HG03159 (cell line): ENCODE data around the gene CCDC18.
A peak's percentile ranks its signal among the peaks of the same experiment; 100 is the strongest.
"Not testable (repeated sequence)": the region's sequence is repeated elsewhere in the genome, so short reads cannot be mapped to it uniquely, and the experiment has no call there.

Experiments used
- ATAC-seq: cut with Tn5 transposase; IDR thresholded peaks from one replicate; pipeline ENCODE4 v1.9.1; 2021; ENCODE audit warnings: mild to moderate bottlenecking, moderate library complexity; ENCODE audit not compliant: unreplicated experiment

The CCDC18 gene, protein sequence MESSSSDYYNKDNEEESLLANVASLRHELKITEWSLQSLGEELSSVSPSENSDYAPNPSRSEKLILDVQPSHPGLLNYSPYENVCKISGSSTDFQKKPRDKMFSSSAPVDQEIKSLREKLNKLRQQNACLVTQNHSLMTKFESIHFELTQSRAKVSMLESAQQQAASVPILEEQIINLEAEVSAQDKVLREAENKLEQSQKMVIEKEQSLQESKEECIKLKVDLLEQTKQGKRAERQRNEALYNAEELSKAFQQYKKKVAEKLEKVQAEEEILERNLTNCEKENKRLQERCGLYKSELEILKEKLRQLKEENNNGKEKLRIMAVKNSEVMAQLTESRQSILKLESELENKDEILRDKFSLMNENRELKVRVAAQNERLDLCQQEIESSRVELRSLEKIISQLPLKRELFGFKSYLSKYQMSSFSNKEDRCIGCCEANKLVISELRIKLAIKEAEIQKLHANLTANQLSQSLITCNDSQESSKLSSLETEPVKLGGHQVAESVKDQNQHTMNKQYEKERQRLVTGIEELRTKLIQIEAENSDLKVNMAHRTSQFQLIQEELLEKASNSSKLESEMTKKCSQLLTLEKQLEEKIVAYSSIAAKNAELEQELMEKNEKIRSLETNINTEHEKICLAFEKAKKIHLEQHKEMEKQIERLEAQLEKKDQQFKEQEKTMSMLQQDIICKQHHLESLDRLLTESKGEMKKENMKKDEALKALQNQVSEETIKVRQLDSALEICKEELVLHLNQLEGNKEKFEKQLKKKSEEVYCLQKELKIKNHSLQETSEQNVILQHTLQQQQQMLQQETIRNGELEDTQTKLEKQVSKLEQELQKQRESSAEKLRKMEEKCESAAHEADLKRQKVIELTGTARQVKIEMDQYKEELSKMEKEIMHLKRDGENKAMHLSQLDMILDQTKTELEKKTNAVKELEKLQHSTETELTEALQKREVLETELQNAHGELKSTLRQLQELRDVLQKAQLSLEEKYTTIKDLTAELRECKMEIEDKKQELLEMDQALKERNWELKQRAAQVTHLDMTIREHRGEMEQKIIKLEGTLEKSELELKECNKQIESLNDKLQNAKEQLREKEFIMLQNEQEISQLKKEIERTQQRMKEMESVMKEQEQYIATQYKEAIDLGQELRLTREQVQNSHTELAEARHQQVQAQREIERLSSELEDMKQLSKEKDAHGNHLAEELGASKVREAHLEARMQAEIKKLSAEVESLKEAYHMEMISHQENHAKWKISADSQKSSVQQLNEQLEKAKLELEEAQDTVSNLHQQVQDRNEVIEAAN (N-terminal part only)

DNA sequence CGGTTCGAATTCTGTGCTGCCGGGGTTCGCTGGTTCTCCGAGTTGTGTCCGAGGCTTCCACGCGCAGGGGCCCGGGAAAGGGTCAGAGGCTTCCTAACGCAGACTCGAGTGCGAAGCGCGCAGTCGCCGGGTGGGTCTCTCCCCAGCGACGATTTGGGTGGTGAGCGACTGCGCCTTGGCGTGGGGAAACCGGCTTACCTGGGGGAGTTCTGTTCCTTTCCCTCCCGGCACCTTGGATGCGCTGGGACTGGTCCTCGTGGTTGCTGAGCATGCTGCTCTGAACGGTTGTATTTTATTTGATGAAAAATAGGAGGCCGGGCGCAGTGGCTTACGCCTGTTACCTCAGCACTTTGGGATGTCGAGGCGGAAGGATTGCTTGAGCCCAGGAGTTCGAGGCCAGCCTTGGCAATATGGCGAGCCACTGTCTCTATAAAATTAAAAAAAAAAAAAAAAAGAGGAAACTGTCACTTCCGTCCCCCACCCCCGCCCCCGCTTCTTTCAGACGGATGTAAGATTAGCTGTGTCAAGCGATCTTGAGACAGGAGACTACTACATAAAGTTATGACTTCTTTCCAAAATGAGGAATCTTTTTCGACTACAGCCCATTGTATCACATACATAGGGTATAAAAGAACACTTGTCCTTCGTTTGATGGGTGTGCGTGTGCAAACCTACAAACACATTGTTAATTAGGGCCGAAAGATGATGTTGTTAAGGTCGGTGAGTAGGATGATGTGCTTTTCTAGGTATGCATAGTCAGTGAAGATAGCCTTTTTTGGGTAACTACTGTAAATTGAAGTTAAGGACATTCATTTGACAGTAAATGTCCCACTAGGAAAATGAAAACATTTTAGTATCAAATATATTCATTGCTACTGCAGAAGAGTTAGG is at the start of gene CCDC18:
CCDC18 (plus strand) TSS at position 2 of the 891 bp plus-strand sequence. CDS start 2,638 bp downstream, outside the sequence.
- ATAC-seq = peak; percentile 6

DNA sequence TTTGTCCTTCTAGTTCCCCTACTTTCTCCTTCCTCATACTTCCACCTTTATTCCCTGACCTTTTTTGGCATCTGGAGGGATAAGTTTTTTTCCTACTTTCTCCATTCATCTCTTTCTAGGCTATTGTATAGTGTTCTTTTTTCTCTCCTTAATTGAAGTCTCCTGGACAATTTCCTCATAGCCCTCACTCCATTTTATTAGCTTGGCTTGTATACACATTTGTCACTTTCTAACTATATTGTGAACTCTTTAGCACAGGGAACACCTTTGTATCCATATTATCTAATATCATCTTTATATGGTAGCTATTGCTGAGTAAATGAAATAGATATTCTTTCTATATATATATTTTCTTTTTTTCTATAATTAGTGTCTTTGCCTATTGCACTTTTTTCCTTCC is 47.9 kb upstream of the CCDC18 start:
- no peak for ATAC-seq

GRCh38 chr1:93136445-93136844 is 44.1 kb upstream of the CCDC18 start:
- no peak for ATAC-seq

- no peak for ATAC-seq
Measured at GRCh38 chr1:93137604-93138292, 42.8 kb upstream of the CCDC18 start.

DNA sequence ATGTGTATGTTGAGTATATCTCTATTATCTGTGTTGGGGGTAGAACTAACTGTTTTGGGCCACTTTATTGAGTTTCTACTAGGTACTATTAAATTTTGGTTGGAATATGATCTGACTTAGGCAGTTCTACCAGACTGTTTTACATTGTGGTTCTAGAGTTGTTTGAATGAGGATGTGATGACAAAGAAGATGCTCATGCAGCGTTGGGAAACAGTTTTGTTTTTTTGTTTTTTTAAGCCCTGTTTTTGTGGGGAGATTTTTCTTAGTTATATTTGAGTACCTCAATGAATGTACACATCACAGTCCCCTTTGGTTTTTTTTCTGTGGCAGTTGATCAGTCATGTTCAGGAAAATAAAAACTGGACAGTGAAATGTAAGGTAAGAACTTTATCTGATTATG is 40.4 kb upstream of the CCDC18 start:
- ATAC-seq = no peak

GRCh38 chr1:93142161-93142560 is 38.4 kb upstream of the CCDC18 start:
- ATAC-seq = no peak

DNA sequence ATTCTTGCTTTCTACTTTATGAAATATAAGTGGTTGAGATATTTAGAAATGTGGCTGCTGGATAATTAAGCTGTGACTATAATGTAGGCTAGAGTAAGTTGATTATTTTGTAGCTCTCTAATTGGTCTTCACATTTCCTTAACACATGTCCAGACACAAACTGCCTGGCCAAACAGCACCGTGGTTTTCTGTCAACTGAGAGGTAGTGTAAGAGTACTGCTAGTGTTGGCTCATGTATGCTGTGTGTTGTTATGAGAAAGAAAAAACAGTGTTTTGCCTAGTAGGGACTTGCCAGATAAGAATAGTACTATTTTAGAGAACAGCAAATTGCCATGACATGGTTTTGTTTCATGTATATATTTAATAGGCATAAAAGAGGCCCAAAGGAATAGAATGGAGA is 37.4 kb upstream of the CCDC18 start:
- ATAC-seq = no peak

DNA sequence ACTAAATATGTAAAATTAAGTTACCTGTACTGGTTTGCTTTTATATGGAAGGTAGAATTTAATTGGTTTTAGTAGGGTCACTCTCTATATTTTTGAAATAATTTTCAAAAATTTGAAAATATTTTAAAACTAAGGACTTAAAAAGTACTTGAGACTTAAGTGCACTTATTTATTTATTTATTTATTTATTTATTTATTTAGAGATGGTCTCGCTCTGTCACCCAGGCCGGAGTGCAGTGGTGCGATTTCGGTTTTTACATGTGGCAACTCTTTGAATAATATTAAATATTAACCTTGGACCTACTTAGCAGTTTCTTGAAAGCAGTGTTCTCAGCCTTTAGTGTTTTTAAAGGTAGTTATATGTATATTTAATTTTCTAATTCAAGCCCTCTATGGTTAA is 36.8 kb upstream of the CCDC18 start:
- no peak for ATAC-seq

- no peak for ATAC-seq
Measured at GRCh38 chr1:93148001-93148400, 32.5 kb upstream of the CCDC18 start.

DNA sequence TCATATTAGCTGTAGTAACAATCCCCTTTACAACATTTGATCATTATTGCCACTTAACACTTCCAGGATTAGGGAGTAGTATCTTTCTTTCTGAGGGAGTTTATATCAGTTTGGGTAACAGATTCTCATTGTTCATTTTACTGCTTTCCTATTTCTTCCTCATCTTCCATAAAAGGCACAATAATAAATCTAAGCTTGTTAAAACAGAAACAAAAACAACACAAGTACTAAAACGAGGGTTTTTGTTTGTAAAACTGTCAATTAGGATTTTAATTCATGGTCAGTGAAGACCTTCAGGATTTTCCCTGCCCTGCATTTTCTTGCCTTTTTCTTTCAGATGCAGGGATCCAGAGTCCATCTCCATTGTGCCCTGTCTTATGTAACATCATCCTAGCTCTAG is 29.8 kb upstream of the CCDC18 start:
- no peak for ATAC-seq

DNA sequence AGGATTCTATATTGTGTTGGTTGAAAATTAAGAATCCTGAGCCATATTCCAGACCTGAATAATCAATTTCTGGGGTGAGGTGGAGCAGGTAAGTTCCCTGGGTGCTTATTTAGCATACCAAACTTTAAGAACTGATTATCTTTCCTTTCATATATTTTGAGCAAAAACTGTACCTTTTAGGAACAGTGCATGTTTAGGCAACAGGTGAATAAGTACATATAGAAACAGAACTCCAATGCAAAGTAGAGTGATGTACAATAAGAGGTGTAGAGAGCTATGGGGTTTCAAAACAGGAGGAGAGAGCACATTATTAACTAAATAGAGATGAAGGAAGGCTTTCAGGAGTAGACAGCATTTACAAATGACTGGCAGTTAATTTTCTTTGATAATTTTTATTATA is 29.1 kb upstream of the CCDC18 start:
- no peak for ATAC-seq

- ATAC-seq = no peak
Measured at GRCh38 chr1:93152835-93153234, 27.7 kb upstream of the CCDC18 start.

DNA sequence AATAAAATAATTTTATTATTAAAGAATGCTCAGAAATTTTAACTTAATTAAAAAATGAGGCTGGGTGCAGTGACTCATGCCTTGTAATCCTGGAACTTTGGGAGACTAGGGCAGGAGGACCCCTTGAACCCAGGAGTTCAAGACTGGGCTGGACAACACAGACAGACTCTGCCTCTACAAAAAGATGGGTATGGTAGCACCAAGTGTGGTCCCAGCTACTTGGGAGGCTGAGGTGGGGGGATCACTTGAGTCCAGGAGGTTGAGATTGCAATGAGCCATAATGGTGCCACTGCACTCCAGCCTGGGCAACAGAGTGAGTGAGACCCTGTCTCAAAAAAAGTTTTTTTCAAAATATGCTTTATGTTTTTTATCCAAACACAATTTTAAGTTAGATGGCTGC is 25.6 kb upstream of the CCDC18 start:
- no peak for ATAC-seq

DNA sequence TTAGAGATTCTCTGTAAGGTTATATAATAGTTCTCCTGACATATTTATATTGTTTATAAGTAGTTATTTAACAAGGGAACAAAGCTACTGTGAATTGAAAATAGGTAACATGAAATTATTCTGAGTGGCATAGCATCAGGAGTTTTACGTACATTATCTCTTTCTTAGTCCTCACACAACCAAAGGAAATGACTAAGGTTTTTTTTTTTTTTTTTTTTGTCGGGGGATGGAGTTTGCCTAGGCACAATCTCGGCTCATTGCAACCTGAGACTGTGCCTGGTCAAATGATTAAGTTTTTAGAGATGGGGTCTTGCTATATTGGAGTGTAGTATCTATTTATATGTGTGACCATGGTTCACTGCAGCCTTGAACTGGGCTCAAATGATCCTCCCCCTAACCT is 25.2 kb upstream of the CCDC18 start:
- no peak for ATAC-seq

DNA sequence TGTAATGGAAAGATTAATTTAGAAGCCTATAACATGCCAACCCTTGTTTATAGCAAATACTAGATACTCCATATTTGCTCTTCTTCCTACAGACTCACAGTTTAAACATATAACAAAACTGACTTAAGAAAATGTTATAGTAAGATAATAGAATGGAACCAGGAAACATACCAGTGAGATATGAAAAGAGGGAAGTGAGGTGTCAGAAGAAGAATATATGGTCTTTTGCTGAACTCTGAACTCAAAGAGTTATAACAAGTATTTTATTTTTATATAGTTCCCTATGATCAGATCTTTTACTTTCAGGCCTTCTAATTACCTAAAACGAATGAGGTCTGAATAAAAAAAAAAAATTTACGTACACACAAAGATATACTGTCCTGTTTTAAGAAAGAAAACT is 21.2 kb upstream of the CCDC18 start:
- no peak for ATAC-seq

GRCh38 chr1:93163314-93163713 is 17.2 kb upstream of the CCDC18 start:
- ATAC-seq = not testable (repeated sequence)

GRCh38 chr1:93164816-93165215 is 15.7 kb upstream of the CCDC18 start:
- no peak for ATAC-seq

DNA sequence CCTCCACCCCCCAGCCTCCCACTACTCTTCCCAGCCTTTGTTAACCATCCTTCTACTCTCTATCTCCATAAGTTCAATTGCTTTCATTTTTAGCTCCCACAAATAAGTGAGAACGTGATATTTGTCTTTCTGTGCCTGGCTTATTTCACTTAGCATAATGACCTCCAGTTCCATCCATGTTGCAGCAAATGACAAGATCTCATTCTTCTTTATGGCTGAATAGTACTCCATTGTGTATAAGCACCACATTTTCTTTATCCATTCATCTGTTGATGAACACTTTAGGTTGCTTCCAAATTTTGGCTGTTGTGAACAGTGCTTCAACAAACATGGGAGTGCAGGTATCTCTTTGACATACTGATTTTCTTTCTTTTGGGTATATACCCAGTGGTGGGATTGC is 14.6 kb upstream of the CCDC18 start:
- not testable (repeated sequence) for ATAC-seq

DNA sequence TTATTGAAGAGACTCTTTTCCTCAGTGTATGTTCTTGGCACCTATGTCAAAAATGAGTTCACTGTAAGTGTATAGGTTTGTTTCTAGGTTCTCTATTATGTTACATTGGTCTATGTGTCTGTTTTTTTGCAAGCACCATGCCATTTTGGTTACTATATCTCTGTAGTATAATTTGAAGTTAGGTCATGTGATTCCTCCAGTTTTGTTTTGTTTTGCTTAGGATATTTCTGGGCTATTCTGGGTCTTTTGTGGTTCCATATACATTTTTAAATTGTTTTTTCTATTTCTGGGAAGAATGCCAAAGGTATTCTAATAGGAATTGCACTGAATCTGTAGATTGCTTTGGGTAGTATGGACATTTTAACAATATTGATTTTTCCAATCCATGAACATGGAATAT is 13.5 kb upstream of the CCDC18 start:
- no peak for ATAC-seq
